SKM-1 treated with dmso at 0.1 percent for 144 hours (cell line): ENCODE results near the gene SERP1.

Source experiments
- DNase-seq: peaks from one replicate; lab custom pipeline; 2025; ENCODE audit not compliant: unreplicated experiment; lab: John Stamatoyannopoulos, UW

SERP1 gene

DNA sequence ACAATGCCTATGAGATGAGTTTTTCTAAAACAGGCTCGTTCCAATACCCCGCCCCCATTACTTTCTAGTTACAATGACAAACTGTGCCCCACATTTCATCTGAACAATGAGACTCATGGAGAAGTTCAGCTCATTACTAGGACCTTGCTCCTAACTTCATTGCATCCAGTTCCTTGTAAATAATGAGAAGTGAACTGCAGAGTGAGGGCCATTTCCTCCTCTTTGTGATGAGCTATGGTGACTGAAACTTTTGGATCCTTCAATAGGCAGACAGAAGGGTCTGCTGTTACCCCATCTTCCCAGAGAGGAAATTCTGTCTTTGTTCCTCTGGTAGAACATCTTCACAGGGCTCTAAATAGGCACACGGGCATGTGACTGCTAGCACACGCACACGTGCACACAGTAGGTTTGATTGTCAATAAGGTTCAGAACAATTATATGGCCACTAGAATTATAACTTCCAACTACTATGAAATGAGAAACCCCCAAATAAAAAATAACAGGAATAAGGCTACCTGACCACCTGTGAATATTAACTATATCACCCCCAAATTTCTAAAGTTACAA is 51.8 kb downstream of the SERP1 start:
- no peak for DNase-seq
